GM18502 (cell line): ENCODE measurements around the gene MACF1.

ENCODE experiments used
- ATAC-seq: cut with Tn5 transposase; IDR thresholded peaks from one replicate; pipeline ENCODE4 v1.9.1; 2021; ENCODE audit warnings: mild to moderate bottlenecking; ENCODE audit not compliant: unreplicated experiment, poor library complexity

Gene MACF1

GRCh38 chr1:39408641-39409054 lies 204.2 kb downstream of the MACF1 start:
- ATAC-seq, result peak; percentile 82

- ATAC-seq, result no peak
These were observed 204.7 kb downstream of the MACF1 start for GRCh38 chr1:39409055-39409816.

GRCh38 chr1:39410915-39411436 lies 206.5 kb downstream of the MACF1 start:
- no peak for ATAC-seq

GRCh38 chr1:39411526-39412478 lies 207.3 kb downstream of the MACF1 start:
- no peak for ATAC-seq

GRCh38 chr1:39412892-39413291 lies 208.4 kb downstream of the MACF1 start:
- ATAC-seq, result no peak

GRCh38 chr1:39413902-39414528 lies 209.5 kb downstream of the MACF1 start:
- no peak for ATAC-seq

- ATAC-seq, result no peak
These were observed 211.1 kb downstream of the MACF1 start for GRCh38 chr1:39415553-39415952.

GRCh38 chr1:39416609-39417008 lies 212.1 kb downstream of the MACF1 start:
- ATAC-seq, result no peak

- ATAC-seq, result no peak
These were observed 213.7 kb downstream of the MACF1 start for GRCh38 chr1:39418236-39418635.

- no peak for ATAC-seq
These were observed 216.0 kb downstream of the MACF1 start for GRCh38 chr1:39420493-39420892.

GRCh38 chr1:39422614-39423013 lies 218.1 kb downstream of the MACF1 start:
- ATAC-seq, result no peak

- no peak for ATAC-seq
These were observed 220.7 kb downstream of the MACF1 start for GRCh38 chr1:39425151-39425550.

GRCh38 chr1:39425634-39426033 lies 221.1 kb downstream of the MACF1 start:
- no peak for ATAC-seq

GRCh38 chr1:39426346-39426745 lies 221.9 kb downstream of the MACF1 start:
- no peak for ATAC-seq

GRCh38 chr1:39427374-39427773 lies 222.9 kb downstream of the MACF1 start:
- ATAC-seq, result no peak

- ATAC-seq, result no peak
These were observed 223.4 kb downstream of the MACF1 start for GRCh38 chr1:39427912-39428311.

- ATAC-seq, result no peak
These were observed 227.4 kb downstream of the MACF1 start for GRCh38 chr1:39431927-39432326.

GRCh38 chr1:39434797-39435395 lies 230.4 kb downstream of the MACF1 start:
- no peak for ATAC-seq

GRCh38 chr1:39435597-39435996 lies 231.1 kb downstream of the MACF1 start:
- ATAC-seq, result no peak

GRCh38 chr1:39436842-39437241 lies 232.3 kb downstream of the MACF1 start:
- no peak for ATAC-seq
